ENCODE data around the gene CDK10. TPM values are rescaled to one million over a fixed set of nuclear protein-coding genes. Genes with fewer than 3 reads are reported as not detected.
"Not testable (repeated sequence)": the region's sequence is repeated elsewhere in the genome, so short reads cannot be mapped to it uniquely, and the experiment has no call there.

The CDK10 gene
- total and polyA plus RNA-seq, 2 experiments from 2014 or later, result 76.3 to 142 TPM

GRCh38 chr16:89669755-89670154 lies 16.7 kb upstream of the CDK10 start:
- H3K36me3 ChIP-seq, result no peaks in the 10 kb centered on the region
- H3K27me3 ChIP-seq, result no peaks in the 10 kb centered on the region
- H3K27ac ChIP-seq, result no peak overlapping the region
- H3K4me1 ChIP-seq (ENCODE audit: low read depth), result no peaks in the 10 kb centered on the region
- no peak overlapping the region for H3K4me3 ChIP-seq
- DNase-seq (ENCODE audit: low read depth in 1 of 2, low spot score in 1 of 2), result no peak
- TF ChIP-seq, protein P1, sequence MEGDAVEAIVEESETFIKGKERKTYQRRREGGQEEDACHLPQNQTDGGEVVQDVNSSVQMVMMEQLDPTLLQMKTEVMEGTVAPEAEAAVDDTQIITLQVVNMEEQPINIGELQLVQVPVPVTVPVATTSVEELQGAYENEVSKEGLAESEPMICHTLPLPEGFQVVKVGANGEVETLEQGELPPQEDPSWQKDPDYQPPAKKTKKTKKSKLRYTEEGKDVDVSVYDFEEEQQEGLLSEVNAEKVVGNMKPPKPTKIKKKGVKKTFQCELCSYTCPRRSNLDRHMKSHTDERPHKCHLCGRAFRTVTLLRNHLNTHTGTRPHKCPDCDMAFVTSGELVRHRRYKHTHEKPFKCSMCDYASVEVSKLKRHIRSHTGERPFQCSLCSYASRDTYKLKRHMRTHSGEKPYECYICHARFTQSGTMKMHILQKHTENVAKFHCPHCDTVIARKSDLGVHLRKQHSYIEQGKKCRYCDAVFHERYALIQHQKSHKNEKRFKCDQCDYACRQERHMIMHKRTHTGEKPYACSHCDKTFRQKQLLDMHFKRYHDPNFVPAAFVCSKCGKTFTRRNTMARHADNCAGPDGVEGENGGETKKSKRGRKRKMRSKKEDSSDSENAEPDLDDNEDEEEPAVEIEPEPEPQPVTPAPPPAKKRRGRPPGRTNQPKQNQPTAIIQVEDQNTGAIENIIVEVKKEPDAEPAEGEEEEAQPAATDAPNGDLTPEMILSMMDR (IDR thresholded peaks at IDR 0.05; ENCODE audit: low read depth, low read length), result no peak
- H3K9me3 ChIP-seq (ENCODE audit: low read depth), result no peaks in the 10 kb centered on the region

DNA sequence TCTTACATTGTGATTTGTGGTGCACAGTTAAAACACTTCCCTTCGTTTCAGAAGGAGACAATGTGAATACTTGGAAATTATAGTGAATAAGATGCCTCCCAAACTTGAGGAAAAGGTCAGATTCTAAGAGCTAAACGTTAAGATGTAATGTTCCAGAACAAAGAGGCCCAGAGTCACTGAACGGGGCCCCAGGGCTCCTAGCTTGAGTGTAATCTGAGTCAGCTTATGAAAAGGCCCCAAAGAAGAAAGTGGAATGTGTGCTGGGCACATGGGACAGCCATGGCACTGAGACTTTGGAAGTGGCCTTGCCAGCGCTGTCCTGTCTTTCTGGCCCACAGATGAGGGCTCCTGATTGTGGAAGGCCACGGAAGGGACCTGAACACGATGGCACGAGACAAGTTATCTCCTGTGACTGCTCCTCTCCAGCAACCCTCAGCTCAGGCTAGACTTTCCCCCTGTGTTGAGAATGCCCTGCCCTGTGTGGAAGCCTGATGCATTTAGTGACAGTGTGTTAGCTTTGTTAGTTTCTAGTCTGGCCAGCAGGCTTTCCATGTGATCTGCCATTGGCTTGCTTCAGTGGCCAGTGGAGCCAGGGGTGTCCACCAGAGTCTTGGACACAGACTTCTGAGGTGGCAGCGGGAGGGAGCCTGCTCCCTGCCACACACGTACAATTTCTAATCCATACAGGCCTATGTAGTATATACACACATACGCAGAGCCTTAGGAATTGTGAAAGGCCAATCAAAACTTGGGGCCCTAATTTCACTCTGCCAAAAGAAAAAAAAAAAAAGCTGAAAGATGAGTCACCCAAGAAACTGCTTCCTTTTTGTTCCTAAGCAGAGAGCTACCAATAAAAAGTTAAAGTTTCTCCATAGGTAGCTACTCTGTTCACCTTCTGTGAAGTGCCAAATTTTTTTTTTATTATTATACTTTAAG lies 15.7 kb upstream of the CDK10 start:
- H3K4me3 ChIP-seq, result no peak overlapping the region
- no peaks in the 10 kb centered on the region for H3K9me3 ChIP-seq (ENCODE audit: low read depth)
- no peaks in the 10 kb centered on the region for H3K27me3 ChIP-seq
- H3K36me3 ChIP-seq, result no peaks in the 10 kb centered on the region
- TF ChIP-seq, protein P1 (IDR thresholded peaks at IDR 0.05; ENCODE audit: low read depth, low read length), result no peak
- no peaks in the 10 kb centered on the region for H3K4me1 ChIP-seq (ENCODE audit: low read depth)
- DNase-seq (ENCODE audit: low read depth in 1 of 2, low spot score in 1 of 2), result peak in 1 of 2 donors; percentile 25
- no peak overlapping the region for H3K27ac ChIP-seq

DNA sequence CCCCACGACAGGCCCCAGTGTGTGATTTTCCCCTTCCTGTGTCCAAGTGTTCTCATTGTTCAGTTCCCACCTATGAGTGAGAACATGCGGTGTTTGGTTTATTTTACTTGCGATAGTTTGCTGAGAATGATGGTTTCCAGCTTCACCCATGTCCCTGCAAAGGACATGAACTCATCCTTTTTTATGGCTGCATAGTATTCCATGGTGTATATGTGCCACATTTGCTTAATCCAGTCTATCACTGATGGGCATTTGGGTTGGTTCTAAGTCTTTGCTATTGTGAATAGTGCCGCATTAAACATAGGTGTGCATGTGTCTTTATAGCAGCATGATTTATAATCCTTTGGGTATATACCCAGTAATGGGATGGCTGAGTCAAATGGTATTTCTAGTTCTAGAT lies 14.9 kb upstream of the CDK10 start:
- H3K4me3 ChIP-seq; H3K4me1 ChIP-seq (ENCODE audit: low read depth); H3K9me3 ChIP-seq (ENCODE audit: low read depth); DNase-seq (ENCODE audit: low read depth in 1 of 2, low spot score in 1 of 2); H3K36me3 ChIP-seq; H3K27ac ChIP-seq; H3K27me3 ChIP-seq: not testable (repeated sequence)

DNA sequence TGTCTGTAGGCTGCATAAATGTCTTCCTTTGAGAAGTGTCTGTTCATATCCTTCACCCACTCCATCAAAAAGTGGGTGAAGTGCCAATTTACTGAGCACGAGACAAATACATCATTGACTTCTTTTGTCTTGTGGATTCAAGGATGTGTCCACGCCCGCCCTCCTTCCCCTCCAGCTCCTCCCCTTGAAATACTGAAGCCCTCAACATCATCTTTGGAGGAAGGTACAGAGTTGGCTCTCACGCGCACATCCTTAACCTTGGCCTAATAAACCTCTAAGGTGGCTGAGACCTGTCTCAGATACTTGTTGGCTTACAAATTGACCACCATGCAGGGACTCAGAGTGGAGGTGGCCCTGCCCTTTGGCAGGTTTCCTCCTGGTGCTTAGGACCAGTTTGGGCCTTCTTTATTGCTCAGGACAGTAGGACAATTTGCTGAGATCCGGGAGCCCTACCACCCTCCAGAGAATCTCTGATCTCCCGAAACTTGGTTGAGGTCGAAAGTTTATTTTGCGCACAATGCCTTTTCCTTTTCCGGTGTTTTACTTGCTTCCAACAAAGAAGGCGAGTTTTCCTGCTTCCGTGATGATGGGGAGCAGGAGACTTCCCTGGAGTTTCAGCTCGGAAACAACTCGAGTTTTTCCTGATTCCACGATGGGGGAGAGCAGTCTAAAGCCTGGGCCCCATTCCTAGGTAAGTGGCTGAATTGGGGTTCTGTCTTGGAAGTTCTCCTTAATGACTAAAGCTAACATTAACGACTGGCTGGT lies 14.1 kb upstream of the CDK10 start:
- H3K36me3 ChIP-seq, result no peaks in the 10 kb centered on the region
- H3K4me1 ChIP-seq (ENCODE audit: low read depth), result no peaks in the 10 kb centered on the region
- no peaks in the 10 kb centered on the region for H3K27me3 ChIP-seq
- H3K4me3 ChIP-seq, result no peak overlapping the region
- no peaks in the 10 kb centered on the region for H3K9me3 ChIP-seq (ENCODE audit: low read depth)
- no peak for DNase-seq (ENCODE audit: low read depth in 1 of 2, low spot score in 1 of 2)
- TF ChIP-seq, protein P1 (IDR thresholded peaks at IDR 0.05; ENCODE audit: low read depth, low read length), result no peak
- H3K27ac ChIP-seq, result no peak overlapping the region

DNA sequence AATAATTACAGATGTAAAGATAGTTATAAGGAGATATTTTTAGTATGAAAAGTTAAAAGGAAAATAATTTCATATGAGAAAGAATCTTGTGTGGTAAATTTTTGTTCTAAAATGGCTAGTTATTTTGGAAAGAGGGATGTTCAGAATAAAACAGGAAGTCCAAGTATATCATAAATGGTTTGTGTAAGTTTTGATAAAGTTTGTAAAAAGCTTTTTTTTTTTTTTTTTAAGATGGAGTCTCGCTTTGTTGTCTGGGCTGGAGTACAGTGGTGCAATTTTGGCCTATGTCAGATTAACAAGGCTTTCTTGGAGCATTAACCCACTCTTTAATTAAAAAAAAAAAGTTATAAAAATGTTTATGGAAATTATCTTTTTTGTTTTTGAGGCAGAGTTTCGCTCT lies 8.2 kb upstream of the CDK10 start:
- no peaks in the 10 kb centered on the region for H3K4me1 ChIP-seq (ENCODE audit: low read depth)
- TF ChIP-seq, protein P1 (IDR thresholded peaks at IDR 0.05; ENCODE audit: low read depth, low read length), result no peak
- DNase-seq (ENCODE audit: low read depth in 1 of 2, low spot score in 1 of 2), result no peak
- no peak overlapping the region for H3K27ac ChIP-seq
- H3K36me3 ChIP-seq, result no peaks in the 10 kb centered on the region
- no peak overlapping the region for H3K4me3 ChIP-seq
- H3K9me3 ChIP-seq (ENCODE audit: low read depth), result no peaks in the 10 kb centered on the region
- H3K27me3 ChIP-seq, result no peaks in the 10 kb centered on the region

DNA sequence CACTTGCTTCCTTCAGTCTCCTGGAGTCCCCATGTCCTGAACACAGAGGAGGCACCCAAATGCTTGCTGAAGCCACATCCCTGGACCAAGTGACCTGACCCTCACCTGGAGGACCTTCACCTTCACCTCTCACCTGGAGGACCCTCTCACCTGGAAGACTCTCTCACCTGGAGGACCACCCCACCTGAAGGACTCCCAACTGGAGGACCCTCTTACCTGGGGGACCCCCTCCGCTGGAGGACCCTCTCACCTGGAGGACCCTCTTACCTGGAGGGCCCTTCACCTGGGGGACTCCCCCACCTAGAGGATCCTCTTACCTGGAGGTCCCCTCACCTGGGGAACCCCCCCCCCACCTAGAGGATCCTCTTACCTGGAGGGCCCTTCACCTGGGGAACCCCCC lies 573 bp upstream of the CDK10 start:
- DNase-seq (ENCODE audit: low read depth in 1 of 2, low spot score in 1 of 2), result no peak
- Histone ChIP-seq H3K9me3 (ENCODE audit: low read depth) (no peaks in the 10 kb centered on the region), H3K27ac (no peak overlapping the region), H3K36me3 (no peaks in the 10 kb centered on the region), H3K4me3 (no peak overlapping the region), H3K4me1 (ENCODE audit: low read depth) (peaks cover 7% of the 10 kb centered on the region), H3K27me3 (no peaks in the 10 kb centered on the region)
- TF ChIP-seq, protein P1 (IDR thresholded peaks at IDR 0.05; ENCODE audit: low read depth, low read length), result no peak

Measured in cardiac muscle cell (in vitro differentiated cells and primary cell).